ENCODE results near the gene LRFN5. TPM values are rescaled to one million over a fixed set of nuclear protein-coding genes. Genes with fewer than 3 reads are reported as not detected.
"Not testable (repeated sequence)": the region's sequence is repeated elsewhere in the genome, so short reads cannot be mapped to it uniquely, and the experiment has no call there.

The LRFN5 gene
- total and polyA plus RNA-seq, 7 donors, result under 0.01 to 13.7 (median 5.4) TPM; not detected in 1

- TF ChIP-seq POLR2AphosphoS5 (IDR thresholded peaks at IDR 0.05) (no peak), CTCF (IDR thresholded peaks at IDR 0.05) (no peak), POLR2A (IDR thresholded peaks at IDR 0.05) (no peak), EP300 (IDR thresholded peaks at IDR 0.05) (no peak)
- no peaks in the 10 kb centered on the region for H3K27me3 ChIP-seq
- no peak for DNase-seq
- intact Hi-C loops (cut with DNase I), result no loop called here
- no peak overlapping the region for H3K27ac ChIP-seq
- peaks cover 0 to 9% (median 0%) of the 10 kb centered on the region in 4 donors for H3K4me1 ChIP-seq
- WGBS, 2 donors, result 66 to 81% methylated on average over 4 of the region's 4 CpGs
- H3K4me3 ChIP-seq, result no peak overlapping the region
- H3K9me3 ChIP-seq, result no peaks in the 10 kb centered on the region
- no peaks in the 10 kb centered on the region for H3K36me3 ChIP-seq
Measured at GRCh38 chr14:41900644-41901043, 294.0 kb downstream of the LRFN5 start.

- intact Hi-C loops (cut with DNase I), result no loop called here
- Histone ChIP-seq H3K36me3 (no peaks in the 10 kb centered on the region), H3K4me1 (peaks cover 0 to 9% (median 0%) of the 10 kb centered on the region in 4 donors), H3K27ac (no peak overlapping the region), H3K9me3 (no peaks in the 10 kb centered on the region), H3K27me3 (no peaks in the 10 kb centered on the region), H3K4me3 (no peak overlapping the region)
- DNase-seq, result no peak
- 21 to 33% methylated on average over 3 of the region's 3 CpGs for WGBS, 2 donors
- TF ChIP-seq POLR2AphosphoS5 (IDR thresholded peaks at IDR 0.05) (no peak), POLR2A (IDR thresholded peaks at IDR 0.05) (no peak), CTCF (IDR thresholded peaks at IDR 0.05) (no peak), EP300 (IDR thresholded peaks at IDR 0.05) (no peak)
Measured at GRCh38 chr14:41901089-41901488, 294.4 kb downstream of the LRFN5 start.

GRCh38 chr14:41905394-41905964 lies 298.8 kb downstream of the LRFN5 start:
- no peak for DNase-seq
- intact Hi-C loops (cut with DNase I), result no loop called here
- 90 to 93% methylated on average over 9 of the region's 9 CpGs for WGBS, 2 donors
- Histone ChIP-seq H3K27me3 (no peaks in the 10 kb centered on the region), H3K4me1 (no peaks in the 10 kb centered on the region), H3K36me3 (no peaks in the 10 kb centered on the region), H3K9me3 (no peaks in the 10 kb centered on the region), H3K27ac (no peak overlapping the region), H3K4me3 (no peak overlapping the region)
- TF ChIP-seq POLR2AphosphoS5 (IDR thresholded peaks at IDR 0.05) (no peak), CTCF (IDR thresholded peaks at IDR 0.05) (no peak), POLR2A (IDR thresholded peaks at IDR 0.05) (no peak), EP300 (IDR thresholded peaks at IDR 0.05) (no peak)

- H3K27me3 ChIP-seq; DNase-seq; H3K36me3 ChIP-seq; H3K9me3 ChIP-seq; intact Hi-C loops (cut with DNase I); H3K4me3 ChIP-seq; H3K4me1 ChIP-seq; H3K27ac ChIP-seq: not testable (repeated sequence)
- WGBS, 2 donors, result 80 to 87% methylated on average over 12 of the region's 12 CpGs
Measured at GRCh38 chr14:41911155-41911554, 304.5 kb downstream of the LRFN5 start.

- no peaks in the 10 kb centered on the region for H3K27me3 ChIP-seq
- H3K27ac ChIP-seq, result no peak overlapping the region
- H3K9me3 ChIP-seq, result no peaks in the 10 kb centered on the region
- WGBS, 2 donors, result 92 to 96% methylated on average over 2 of the region's 2 CpGs
- H3K4me1 ChIP-seq, result no peaks in the 10 kb centered on the region
- intact Hi-C loops (cut with DNase I), result no loop called here
- no peak for TF ChIP-seq EP300 (IDR thresholded peaks at IDR 0.05)
- TF ChIP-seq POLR2A (IDR thresholded peaks at IDR 0.05), result no peak
- no peak for TF ChIP-seq CTCF (IDR thresholded peaks at IDR 0.05)
- TF ChIP-seq POLR2AphosphoS5 (IDR thresholded peaks at IDR 0.05), result no peak
- no peak overlapping the region for H3K4me3 ChIP-seq
- no peak for DNase-seq
- H3K36me3 ChIP-seq, result no peaks in the 10 kb centered on the region
Measured at GRCh38 chr14:41913398-41913797, 306.7 kb downstream of the LRFN5 start.
